HG02981 (cell line): Measurements from ENCODE around the gene CMSS1.

Experiments used
- ATAC-seq: cut with Tn5 transposase; IDR thresholded peaks from one replicate; pipeline ENCODE4 v1.9.1; 2021; ENCODE audit warnings: mild to moderate bottlenecking, moderate library complexity; ENCODE audit not compliant: unreplicated experiment

The CMSS1 gene

GRCh38 chr3:99817437-99818240, at the start of gene CMSS1:
Gene CMSS1, plus strand, starts transcription at chr3:99817862.
- ATAC-seq = peak; percentile 97

- ATAC-seq = no peak
These were observed 49.5 kb upstream of the CMSS1 start for GRCh38 chr3:99768126-99768525.

DNA sequence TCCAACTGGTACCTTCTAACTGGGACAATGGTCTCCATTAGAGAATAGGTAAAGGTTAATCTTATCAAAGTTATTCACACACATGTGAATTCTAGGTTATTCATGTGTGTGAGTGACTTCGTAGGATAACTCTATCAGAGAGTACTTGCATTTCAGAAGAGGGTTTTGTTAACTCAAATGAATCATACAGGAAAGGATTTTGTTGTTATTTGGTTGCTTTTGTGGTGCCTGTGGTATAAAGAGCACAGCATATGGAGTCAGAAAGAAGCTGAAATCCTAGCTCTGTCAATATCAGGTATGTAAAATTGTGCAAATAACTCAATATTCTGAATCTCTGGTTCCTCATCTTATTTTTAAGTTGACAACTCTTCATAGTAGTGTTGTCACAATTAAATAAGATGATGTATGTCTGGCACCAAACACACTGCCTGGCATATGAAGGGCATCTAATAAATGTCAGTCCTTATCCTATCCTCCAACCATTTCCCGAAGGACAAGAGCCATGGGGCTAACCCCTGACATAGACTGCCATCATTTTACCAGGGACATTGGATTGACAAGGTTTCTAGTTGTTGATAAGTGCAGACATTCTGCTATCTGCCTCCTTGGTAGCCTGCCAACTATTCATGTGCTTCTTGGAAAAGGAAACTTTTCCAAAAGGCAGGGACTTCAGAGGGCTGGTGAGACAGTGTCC, 48.7 kb upstream of the CMSS1 start:
- ATAC-seq = no peak

DNA sequence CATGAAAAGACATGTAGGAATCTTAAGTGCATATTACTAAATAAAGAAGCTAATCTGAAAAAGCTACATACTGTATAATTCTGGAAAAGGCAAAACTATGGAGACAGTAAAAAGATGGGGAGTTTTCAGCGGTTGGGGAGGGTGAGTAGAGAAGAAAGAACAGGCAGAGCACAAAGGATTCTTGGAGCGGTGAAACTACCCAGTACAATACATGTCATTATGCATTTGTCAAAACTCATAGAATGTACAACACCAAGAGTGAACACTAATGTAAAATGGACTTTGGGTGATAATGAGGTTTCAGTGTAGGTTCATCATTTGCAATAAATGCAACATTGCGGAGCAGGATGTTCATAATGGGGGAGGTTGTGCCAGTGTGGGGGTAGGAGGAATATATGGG, 45.5 kb upstream of the CMSS1 start:
- ATAC-seq = no peak

GRCh38 chr3:99772671-99773070, 45.0 kb upstream of the CMSS1 start:
- ATAC-seq = no peak

GRCh38 chr3:99774467-99774866, 43.2 kb upstream of the CMSS1 start:
- peak; percentile 97 for ATAC-seq

- no peak for ATAC-seq
These were observed 41.0 kb upstream of the CMSS1 start for GRCh38 chr3:99776516-99777209.

DNA sequence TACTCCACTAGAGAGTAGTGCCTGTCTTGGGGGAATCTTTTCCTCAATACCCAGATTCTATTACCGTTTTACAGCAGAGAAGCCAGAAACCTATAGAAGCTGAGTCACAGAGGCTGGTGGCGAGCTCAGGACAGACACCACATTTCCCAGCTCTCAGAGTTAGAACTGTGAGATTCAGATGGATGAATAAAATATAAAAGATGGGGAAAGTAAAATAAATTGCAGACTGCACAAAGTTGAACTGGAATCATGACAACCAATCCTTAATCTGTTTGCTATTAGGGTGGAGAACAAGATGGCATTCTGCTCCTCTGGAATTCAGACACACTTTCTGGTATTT, 40.5 kb upstream of the CMSS1 start:
- ATAC-seq = no peak

- no peak for ATAC-seq
These were observed 40.0 kb upstream of the CMSS1 start for GRCh38 chr3:99777708-99778107.

GRCh38 chr3:99780749-99781148, 36.9 kb upstream of the CMSS1 start:
- no peak for ATAC-seq

GRCh38 chr3:99781761-99782160, 35.9 kb upstream of the CMSS1 start:
- no peak for ATAC-seq

- ATAC-seq = no peak
These were observed 34.6 kb upstream of the CMSS1 start for GRCh38 chr3:99783011-99783573.

GRCh38 chr3:99789011-99789721, 28.5 kb upstream of the CMSS1 start:
- peak; percentile 89 for ATAC-seq

DNA sequence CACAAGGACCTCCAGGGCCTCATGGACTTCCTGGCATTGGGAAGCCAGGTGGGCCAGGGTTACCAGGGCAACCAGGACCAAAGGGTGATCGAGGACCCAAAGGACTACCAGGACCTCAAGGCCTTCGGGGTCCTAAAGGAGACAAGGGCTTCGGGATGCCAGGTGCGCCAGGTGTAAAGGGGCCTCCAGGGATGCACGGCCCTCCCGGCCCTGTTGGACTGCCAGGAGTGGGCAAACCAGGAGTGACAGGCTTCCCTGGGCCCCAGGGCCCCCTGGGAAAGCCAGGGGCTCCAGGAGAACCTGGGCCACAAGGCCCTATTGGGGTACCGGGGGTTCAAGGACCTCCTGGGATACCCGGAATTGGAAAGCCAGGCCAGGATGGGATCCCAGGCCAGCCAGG, 23.2 kb upstream of the CMSS1 start:
- ATAC-seq = no peak

DNA sequence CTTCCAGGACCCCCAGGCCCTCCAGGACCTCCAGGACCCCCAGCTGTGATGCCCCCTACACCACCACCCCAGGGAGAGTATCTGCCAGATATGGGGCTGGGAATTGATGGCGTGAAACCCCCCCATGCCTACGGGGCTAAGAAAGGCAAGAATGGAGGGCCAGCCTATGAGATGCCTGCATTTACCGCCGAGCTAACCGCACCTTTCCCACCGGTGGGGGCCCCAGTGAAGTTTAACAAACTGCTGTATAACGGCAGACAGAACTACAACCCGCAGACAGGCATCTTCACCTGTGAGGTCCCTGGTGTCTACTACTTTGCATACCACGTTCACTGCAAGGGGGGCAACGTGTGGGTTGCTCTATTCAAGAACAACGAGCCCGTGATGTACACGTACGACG, 22.1 kb upstream of the CMSS1 start:
- no peak for ATAC-seq

- ATAC-seq = no peak
These were observed 18.2 kb upstream of the CMSS1 start for GRCh38 chr3:99799422-99799821.

DNA sequence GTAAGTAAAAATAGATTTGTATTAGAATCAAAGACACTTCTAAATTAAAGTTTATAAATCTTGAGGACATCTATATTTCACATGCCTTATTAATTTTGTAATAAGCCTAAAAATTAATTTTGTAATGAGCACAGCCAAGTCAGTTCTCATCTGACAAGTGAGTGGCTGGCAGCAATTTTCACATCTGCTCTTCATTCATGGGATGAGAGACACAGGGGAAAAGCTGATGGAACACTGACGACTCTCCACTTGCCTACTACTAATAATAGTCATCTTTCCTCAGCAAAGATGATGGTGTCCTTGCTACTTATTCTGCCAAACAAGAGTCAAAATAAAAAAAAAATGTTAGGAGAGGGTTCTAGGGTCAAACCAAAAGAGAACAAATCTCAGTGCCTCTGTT, 14.4 kb upstream of the CMSS1 start:
- no peak for ATAC-seq

DNA sequence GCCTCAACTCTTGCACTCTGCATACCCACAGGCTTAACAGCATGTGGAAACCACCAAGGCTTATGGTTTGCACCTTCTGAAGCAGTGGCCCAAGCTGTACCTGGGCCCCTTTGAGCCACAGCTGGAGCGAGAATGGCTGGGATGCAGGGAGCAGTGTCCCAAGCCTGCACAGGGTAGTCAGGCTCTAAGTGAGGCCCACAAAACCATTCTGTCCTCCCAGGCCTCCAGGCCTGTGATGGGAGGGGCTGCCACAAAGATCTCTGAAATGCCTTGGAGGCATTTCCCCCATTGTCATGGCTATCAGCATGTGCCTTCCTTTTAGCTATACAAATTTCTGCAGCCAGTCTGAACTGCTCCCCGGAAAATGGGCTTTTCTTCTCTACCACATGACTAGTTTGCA, 12.5 kb upstream of the CMSS1 start:
- ATAC-seq = no peak

DNA sequence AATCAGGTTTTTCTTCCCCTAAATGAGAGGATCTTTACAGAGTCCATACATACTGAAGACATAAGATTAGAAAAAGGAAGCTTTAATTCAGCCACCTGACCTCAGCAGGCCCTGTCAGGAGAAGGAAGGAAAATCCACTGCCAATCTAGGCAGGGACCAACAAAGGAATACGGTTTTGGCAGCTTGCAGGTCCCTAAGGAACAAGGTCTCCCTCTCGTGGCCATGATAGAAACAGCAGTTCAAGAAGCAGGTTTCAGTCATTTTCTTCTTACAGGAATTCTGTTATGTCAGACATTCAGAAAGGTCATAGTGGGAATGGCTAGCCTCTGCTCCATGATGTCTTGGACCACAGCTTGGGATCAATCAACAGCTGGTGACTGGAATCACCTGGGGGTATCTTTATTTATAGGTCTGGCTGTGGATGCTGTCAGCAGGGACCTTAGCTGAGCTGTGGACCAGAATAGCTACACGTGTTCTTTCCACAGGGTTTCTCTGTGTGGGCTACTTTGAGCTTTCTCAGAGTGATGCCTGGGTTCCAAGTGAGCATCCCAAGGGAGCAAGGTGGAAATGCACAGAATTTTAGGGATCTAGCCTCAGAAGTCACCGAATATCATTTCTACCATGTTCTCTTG, 9.4 kb upstream of the CMSS1 start:
- ATAC-seq = no peak

- no peak for ATAC-seq
These were observed 8.1 kb upstream of the CMSS1 start for GRCh38 chr3:99809565-99809964.

GRCh38 chr3:99810403-99810802, 7.3 kb upstream of the CMSS1 start:
- ATAC-seq = no peak
